ENCODE data around the gene ABHD14A.

Gene ABHD14A

DNA sequence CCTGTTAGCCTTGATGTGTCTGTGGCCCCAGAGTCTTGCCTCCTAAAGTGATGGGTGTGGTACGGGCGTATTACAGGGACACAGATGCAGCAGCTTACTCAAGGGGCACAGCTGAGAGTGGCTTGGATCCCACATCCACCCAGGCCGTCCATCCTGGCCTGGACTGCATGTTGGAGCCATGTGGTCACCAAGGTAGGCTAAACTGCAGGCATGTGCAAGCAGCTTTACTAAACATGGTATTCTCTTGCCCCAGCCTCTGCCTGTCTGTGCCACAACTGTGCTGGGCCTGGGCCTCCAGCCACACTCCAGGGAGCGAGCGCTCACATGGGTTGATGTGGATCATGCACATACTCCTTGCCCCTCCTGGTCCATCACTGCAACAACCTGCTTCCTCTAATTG, 25.7 kb upstream of the ABHD14A start:
- CTCF ChIA-PET = interaction anchor here (1.5 to 4.2 kb wide), 3 partner anchors 14 to 25 kb away, joined by 3 to 23 read pairs (median 5); partner anchors contain the start of genes ABHD14A, ABHD14B and PCBP4

DNA sequence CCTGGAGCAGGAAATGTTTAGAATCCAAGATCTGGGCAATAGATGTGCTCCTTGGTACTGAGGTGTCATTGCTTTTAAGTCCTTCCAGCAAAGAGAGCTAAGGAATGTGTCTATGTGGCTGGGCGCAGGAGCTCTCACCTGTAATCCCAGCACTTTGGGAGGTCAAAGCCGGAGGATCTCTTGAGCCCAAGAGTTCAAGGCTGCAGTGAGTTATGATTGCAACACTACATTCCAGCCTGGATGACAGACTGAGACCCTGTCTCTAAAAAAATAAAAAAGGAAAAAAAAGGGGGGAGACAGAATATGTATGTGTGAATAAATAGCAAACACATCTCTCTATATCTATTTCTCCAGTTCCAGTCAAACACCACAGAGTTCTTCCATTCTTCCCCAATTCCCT, 24.0 kb upstream of the ABHD14A start:
- DNase-seq (ENCODE audit: low read depth, low spot score) = no peak
- TF ChIP-seq, protein P1, sequence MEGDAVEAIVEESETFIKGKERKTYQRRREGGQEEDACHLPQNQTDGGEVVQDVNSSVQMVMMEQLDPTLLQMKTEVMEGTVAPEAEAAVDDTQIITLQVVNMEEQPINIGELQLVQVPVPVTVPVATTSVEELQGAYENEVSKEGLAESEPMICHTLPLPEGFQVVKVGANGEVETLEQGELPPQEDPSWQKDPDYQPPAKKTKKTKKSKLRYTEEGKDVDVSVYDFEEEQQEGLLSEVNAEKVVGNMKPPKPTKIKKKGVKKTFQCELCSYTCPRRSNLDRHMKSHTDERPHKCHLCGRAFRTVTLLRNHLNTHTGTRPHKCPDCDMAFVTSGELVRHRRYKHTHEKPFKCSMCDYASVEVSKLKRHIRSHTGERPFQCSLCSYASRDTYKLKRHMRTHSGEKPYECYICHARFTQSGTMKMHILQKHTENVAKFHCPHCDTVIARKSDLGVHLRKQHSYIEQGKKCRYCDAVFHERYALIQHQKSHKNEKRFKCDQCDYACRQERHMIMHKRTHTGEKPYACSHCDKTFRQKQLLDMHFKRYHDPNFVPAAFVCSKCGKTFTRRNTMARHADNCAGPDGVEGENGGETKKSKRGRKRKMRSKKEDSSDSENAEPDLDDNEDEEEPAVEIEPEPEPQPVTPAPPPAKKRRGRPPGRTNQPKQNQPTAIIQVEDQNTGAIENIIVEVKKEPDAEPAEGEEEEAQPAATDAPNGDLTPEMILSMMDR (IDR thresholded peaks at IDR 0.05; ENCODE audit: insufficient read depth, low read length, missing control alignments) = no peak
- CTCF ChIA-PET = interaction anchor here (4.2 to 6.7 kb wide), 3 partner anchors 9 to 23 kb away, joined by 23 to 52 read pairs (median 33); partner anchors contain the start of genes ABHD14A, ABHD14B, PARP3 and RRP9
- POLR2A ChIA-PET = no interaction called here
- H3K4me3 ChIP-seq (ENCODE audit: low read depth, low read length) = no peak overlapping the region

More for the DNA sequence above, 25.7 kb upstream of the ABHD14A start:
- DNase-seq (ENCODE audit: low read depth, low spot score) = no peak
- H3K4me3 ChIP-seq (ENCODE audit: low read depth, low read length) = no peak overlapping the region
- TF ChIP-seq, protein P1 (IDR thresholded peaks at IDR 0.05; ENCODE audit: insufficient read depth, low read length, missing control alignments) = no peak
- POLR2A ChIA-PET = no interaction called here

DNA sequence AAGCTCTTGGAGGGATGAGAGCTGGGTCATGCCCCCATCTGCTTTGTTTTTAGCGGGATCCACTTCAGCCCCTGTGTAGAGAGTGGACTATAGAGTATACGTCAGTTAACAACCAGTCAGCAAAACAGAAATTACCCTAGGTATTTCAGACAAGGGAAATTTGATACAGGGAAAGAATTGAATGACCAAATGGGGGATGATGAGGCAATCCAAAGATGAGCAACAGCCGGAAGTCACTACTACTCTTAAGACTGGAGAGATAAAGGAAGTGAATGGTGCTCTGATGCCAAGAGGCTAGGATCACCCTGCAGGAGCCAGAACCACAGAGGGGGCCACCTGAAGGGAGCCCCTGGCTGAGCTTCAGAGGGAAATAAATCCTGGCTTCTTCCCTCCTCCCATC, 21.4 kb upstream of the ABHD14A start:
- DNase-seq (ENCODE audit: low read depth, low spot score) = peak; percentile 40
- ChIA-PET CTCF (interaction anchor here (1.6 to 6.7 kb wide), 4 partner anchors 8 to 21 kb away, joined by 3 to 52 read pairs (median 22); partner anchors contain the start of genes ABHD14A, ABHD14B, PARP3 and RRP9), POLR2A (interaction anchor here (0.6 to 2.0 kb wide), 2 partner anchors 12 to 454 kb away, joined by 3 to 4 read pairs; partner anchors contain the start of genes DCAF1, PARP3 and RRP9)
- H3K4me3 ChIP-seq (ENCODE audit: low read depth, low read length) = no peak overlapping the region
- TF ChIP-seq, protein P1 (IDR thresholded peaks at IDR 0.05; ENCODE audit: insufficient read depth, low read length, missing control alignments) = no peak

DNA sequence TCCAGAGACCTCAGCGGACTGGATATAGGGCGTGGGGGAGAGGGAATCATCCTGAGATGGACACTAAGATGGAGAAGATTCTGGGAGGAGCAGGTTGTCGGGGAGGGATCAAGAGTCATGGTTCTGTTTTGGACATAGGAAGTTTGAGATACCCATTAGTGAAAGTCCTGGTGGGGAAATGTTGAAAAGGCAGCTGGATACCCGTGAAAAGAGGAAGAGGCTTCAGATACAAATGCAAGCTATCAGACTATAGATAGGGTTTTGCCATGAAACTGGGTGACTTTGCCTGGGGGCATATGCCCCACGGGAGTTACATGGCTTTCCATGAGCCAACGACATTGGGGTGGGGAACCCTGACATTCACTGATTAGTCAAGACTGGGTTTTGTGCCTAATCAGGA, 20.8 kb upstream of the ABHD14A start:
- CTCF ChIA-PET = interaction anchor here (1.6 to 6.7 kb wide), 4 partner anchors 9 to 20 kb away, joined by 3 to 52 read pairs (median 22); partner anchors contain the start of genes ABHD14A, ABHD14B, PARP3 and RRP9
- H3K4me3 ChIP-seq (ENCODE audit: low read depth, low read length) = no peak overlapping the region
- TF ChIP-seq, protein P1 (IDR thresholded peaks at IDR 0.05; ENCODE audit: insufficient read depth, low read length, missing control alignments) = no peak
- no peak for DNase-seq (ENCODE audit: low read depth, low spot score)
- POLR2A ChIA-PET = interaction anchor here (1.1 kb wide), 1 partner anchor 21 kb away, joined by 4 read pairs; the partner anchor contains the start of gene ABHD14A

DNA sequence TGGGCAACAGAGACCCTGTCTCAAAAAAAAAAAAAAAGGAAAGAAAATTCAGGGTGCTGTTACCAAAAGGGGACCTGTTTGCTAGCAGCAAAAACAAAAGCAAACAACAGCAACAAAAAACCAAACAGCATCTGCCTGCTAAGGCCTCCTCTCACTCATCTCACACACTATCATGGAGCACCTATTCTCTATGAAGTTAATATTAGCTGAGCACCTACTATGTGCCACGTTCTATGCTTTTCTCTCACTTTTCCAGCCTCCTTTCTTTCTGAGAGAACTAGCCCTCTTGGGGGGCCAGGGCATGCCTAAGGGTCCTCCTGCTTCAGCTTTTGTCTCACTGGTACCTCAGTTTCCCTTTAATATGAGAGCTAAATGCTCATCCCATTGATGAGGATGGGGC, 20.2 kb upstream of the ABHD14A start:
- CTCF ChIA-PET = interaction anchor here (1.6 to 6.7 kb wide), 4 partner anchors 10 to 19 kb away, joined by 3 to 52 read pairs (median 22); partner anchors contain the start of genes ABHD14A, ABHD14B, PARP3 and RRP9
- no peak for DNase-seq (ENCODE audit: low read depth, low spot score)
- TF ChIP-seq, protein P1 (IDR thresholded peaks at IDR 0.05; ENCODE audit: insufficient read depth, low read length, missing control alignments) = no peak
- POLR2A ChIA-PET = interaction anchor here (1.1 kb wide), 1 partner anchor 20 kb away, joined by 4 read pairs; the partner anchor contains the start of gene ABHD14A
- no peak overlapping the region for H3K4me3 ChIP-seq (ENCODE audit: low read depth, low read length)

DNA sequence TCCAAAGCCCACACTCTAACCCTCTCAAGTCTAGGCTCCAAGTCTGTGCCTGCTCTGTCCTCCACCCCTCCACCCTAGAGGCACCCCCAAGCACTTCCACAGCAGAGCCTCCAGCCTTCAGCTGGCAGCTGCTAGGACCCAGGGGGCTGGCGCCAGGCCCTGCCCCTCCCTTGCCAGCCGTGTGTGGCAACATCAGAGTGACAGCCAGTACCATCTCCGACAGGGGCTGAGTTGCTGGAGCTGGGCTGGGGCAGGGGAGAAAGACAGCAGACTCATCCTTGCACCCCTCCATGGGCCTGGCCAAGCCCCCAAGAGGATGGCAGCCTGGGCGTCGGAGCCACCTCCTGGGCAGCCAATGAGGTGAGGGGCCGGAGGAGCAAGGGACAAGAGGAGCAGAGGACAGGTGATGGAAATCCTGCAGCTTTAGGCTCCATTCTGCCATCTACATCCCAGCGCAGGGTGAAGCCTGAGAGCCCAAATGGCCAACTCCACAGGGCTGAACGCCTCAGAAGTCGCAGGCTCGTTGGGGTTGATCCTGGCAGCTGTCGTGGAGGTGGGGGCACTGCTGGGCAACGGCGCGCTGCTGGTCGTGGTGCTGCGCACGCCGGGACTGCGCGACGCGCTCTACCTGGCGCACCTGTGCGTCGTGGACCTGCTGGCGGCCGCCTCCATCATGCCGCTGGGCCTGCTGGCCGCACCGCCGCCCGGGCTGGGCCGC, 19.5 kb upstream of the ABHD14A start, which contains the start of gene GPR62:
Gene GPR62 (plus strand): TSS at position 207 of the 718 bp plus-strand sequence. CDS start 272 bp downstream, at position 479.
- CTCF ChIA-PET = interaction anchor here (2.7 to 6.7 kb wide), 3 partner anchors 10 to 19 kb away, joined by 11 to 52 read pairs (median 33); partner anchors contain the start of genes ABHD14A, ABHD14B, PARP3 and RRP9
- DNase-seq (ENCODE audit: low read depth, low spot score) = no peak
- POLR2A ChIA-PET = no interaction called here
- TF ChIP-seq, protein P1 (IDR thresholded peaks at IDR 0.05; ENCODE audit: insufficient read depth, low read length, missing control alignments) = no peak
- H3K4me3 ChIP-seq (ENCODE audit: low read depth, low read length) = no peak within 1 kb of the TSS
